ENCODE data around the gene SFSWAP.

Gene SFSWAP

GRCh38 chr12:131794061-131794460, 83.2 kb downstream of the SFSWAP start:
- Histone ChIP-seq H3K36me3 (ENCODE audit: control insufficient read depth, insufficient read depth, low read length) (peaks cover 38% of the 10 kb centered on the region), H3K27ac (ENCODE audit: low read depth, low read length) (no peak overlapping the region), H3K9ac (ENCODE audit: low read depth, low read length) (no peak overlapping the region), H3K4me1 (ENCODE audit: control insufficient read depth, insufficient read depth, low read length) (peaks cover 13% of the 10 kb centered on the region), H3K9me3 (ENCODE audit: control insufficient read depth, insufficient read depth, low read length) (no peaks in the 10 kb centered on the region), H3K27me3 (ENCODE audit: control insufficient read depth, insufficient read depth, low read length) (no peaks in the 10 kb centered on the region), H3K4me3 (ENCODE audit: low read depth, low read length) (no peak overlapping the region)

GRCh38 chr12:131794573-131794972, 83.7 kb downstream of the SFSWAP start:
- H3K9ac ChIP-seq (ENCODE audit: low read depth, low read length): no peak overlapping the region
- no peak overlapping the region for H3K27ac ChIP-seq (ENCODE audit: low read depth, low read length)
- H3K4me1 ChIP-seq (ENCODE audit: control insufficient read depth, insufficient read depth, low read length): peaks cover 13% of the 10 kb centered on the region
- peaks cover 42% of the 10 kb centered on the region for H3K36me3 ChIP-seq (ENCODE audit: control insufficient read depth, insufficient read depth, low read length)
- H3K9me3 ChIP-seq (ENCODE audit: control insufficient read depth, insufficient read depth, low read length): no peaks in the 10 kb centered on the region
- no peak overlapping the region for H3K4me3 ChIP-seq (ENCODE audit: low read depth, low read length)
- H3K27me3 ChIP-seq (ENCODE audit: control insufficient read depth, insufficient read depth, low read length): no peaks in the 10 kb centered on the region

- H3K4me3 ChIP-seq (ENCODE audit: low read depth, low read length): no peak overlapping the region
Measured at GRCh38 chr12:131795064-131795463, 84.2 kb downstream of the SFSWAP start.

GRCh38 chr12:131795690-131796410, 85.0 kb downstream of the SFSWAP start:
- H3K27ac ChIP-seq (ENCODE audit: low read depth, low read length): no peak overlapping the region
- peaks cover 13% of the 10 kb centered on the region for H3K4me1 ChIP-seq (ENCODE audit: control insufficient read depth, insufficient read depth, low read length)
- H3K36me3 ChIP-seq (ENCODE audit: control insufficient read depth, insufficient read depth, low read length): peaks cover 41% of the 10 kb centered on the region
- no peak overlapping the region for H3K4me3 ChIP-seq (ENCODE audit: low read depth, low read length)
- no peaks in the 10 kb centered on the region for H3K27me3 ChIP-seq (ENCODE audit: control insufficient read depth, insufficient read depth, low read length)
- H3K9ac ChIP-seq (ENCODE audit: low read depth, low read length): no peak overlapping the region
- H3K9me3 ChIP-seq (ENCODE audit: control insufficient read depth, insufficient read depth, low read length): no peaks in the 10 kb centered on the region

More at GRCh38 chr12:131795064-131795463, 84.2 kb downstream of the SFSWAP start:
- H3K36me3 ChIP-seq (ENCODE audit: control insufficient read depth, insufficient read depth, low read length): peaks cover 42% of the 10 kb centered on the region
- H3K27me3 ChIP-seq (ENCODE audit: control insufficient read depth, insufficient read depth, low read length): no peaks in the 10 kb centered on the region
- no peaks in the 10 kb centered on the region for H3K9me3 ChIP-seq (ENCODE audit: control insufficient read depth, insufficient read depth, low read length)
- no peak overlapping the region for H3K27ac ChIP-seq (ENCODE audit: low read depth, low read length)
- H3K9ac ChIP-seq (ENCODE audit: low read depth, low read length): no peak overlapping the region
- peaks cover 13% of the 10 kb centered on the region for H3K4me1 ChIP-seq (ENCODE audit: control insufficient read depth, insufficient read depth, low read length)

GRCh38 chr12:131796411-131796736, 85.5 kb downstream of the SFSWAP start:
- no peak overlapping the region for H3K4me3 ChIP-seq (ENCODE audit: low read depth, low read length)
- H3K27me3 ChIP-seq (ENCODE audit: control insufficient read depth, insufficient read depth, low read length): no peaks in the 10 kb centered on the region
- H3K9me3 ChIP-seq (ENCODE audit: control insufficient read depth, insufficient read depth, low read length): no peaks in the 10 kb centered on the region
- H3K9ac ChIP-seq (ENCODE audit: low read depth, low read length): no peak overlapping the region
- H3K36me3 ChIP-seq (ENCODE audit: control insufficient read depth, insufficient read depth, low read length): peaks cover 41% of the 10 kb centered on the region
- no peak overlapping the region for H3K27ac ChIP-seq (ENCODE audit: low read depth, low read length)
- peaks cover 13% of the 10 kb centered on the region for H3K4me1 ChIP-seq (ENCODE audit: control insufficient read depth, insufficient read depth, low read length)

GRCh38 chr12:131796754-131797587, 86.1 kb downstream of the SFSWAP start:
- Histone ChIP-seq H3K36me3 (ENCODE audit: control insufficient read depth, insufficient read depth, low read length) (peaks cover 41% of the 10 kb centered on the region), H3K27me3 (ENCODE audit: control insufficient read depth, insufficient read depth, low read length) (no peaks in the 10 kb centered on the region), H3K4me3 (ENCODE audit: low read depth, low read length) (no peak overlapping the region), H3K9me3 (ENCODE audit: control insufficient read depth, insufficient read depth, low read length) (no peaks in the 10 kb centered on the region), H3K9ac (ENCODE audit: low read depth, low read length) (no peak overlapping the region), H3K27ac (ENCODE audit: low read depth, low read length) (no peak overlapping the region), H3K4me1 (ENCODE audit: control insufficient read depth, insufficient read depth, low read length) (peaks cover 13% of the 10 kb centered on the region)

GRCh38 chr12:131797588-131797934, 86.7 kb downstream of the SFSWAP start:
- Histone ChIP-seq H3K4me3 (ENCODE audit: low read depth, low read length) (no peak overlapping the region), H3K27ac (ENCODE audit: low read depth, low read length) (no peak overlapping the region), H3K27me3 (ENCODE audit: control insufficient read depth, insufficient read depth, low read length) (no peaks in the 10 kb centered on the region), H3K9me3 (ENCODE audit: control insufficient read depth, insufficient read depth, low read length) (no peaks in the 10 kb centered on the region), H3K9ac (ENCODE audit: low read depth, low read length) (no peak overlapping the region), H3K36me3 (ENCODE audit: control insufficient read depth, insufficient read depth, low read length) (peaks cover 37% of the 10 kb centered on the region), H3K4me1 (ENCODE audit: control insufficient read depth, insufficient read depth, low read length) (peaks cover 13% of the 10 kb centered on the region)

- Histone ChIP-seq H3K4me3 (ENCODE audit: low read depth, low read length) (no peak overlapping the region), H3K4me1 (ENCODE audit: control insufficient read depth, insufficient read depth, low read length) (peaks cover 13% of the 10 kb centered on the region), H3K27me3 (ENCODE audit: control insufficient read depth, insufficient read depth, low read length) (no peaks in the 10 kb centered on the region), H3K36me3 (ENCODE audit: control insufficient read depth, insufficient read depth, low read length) (peaks cover 36% of the 10 kb centered on the region), H3K27ac (ENCODE audit: low read depth, low read length) (no peak overlapping the region), H3K9me3 (ENCODE audit: control insufficient read depth, insufficient read depth, low read length) (no peaks in the 10 kb centered on the region), H3K9ac (ENCODE audit: low read depth, low read length) (no peak overlapping the region)
Measured at GRCh38 chr12:131799195-131799594, 88.3 kb downstream of the SFSWAP start.

GRCh38 chr12:131799828-131800593, 89.1 kb downstream of the SFSWAP start:
- no peak overlapping the region for H3K4me3 ChIP-seq (ENCODE audit: low read depth, low read length)
- H3K27me3 ChIP-seq (ENCODE audit: control insufficient read depth, insufficient read depth, low read length): no peaks in the 10 kb centered on the region
- H3K9ac ChIP-seq (ENCODE audit: low read depth, low read length): no peak overlapping the region
- no peaks in the 10 kb centered on the region for H3K9me3 ChIP-seq (ENCODE audit: control insufficient read depth, insufficient read depth, low read length)
- H3K4me1 ChIP-seq (ENCODE audit: control insufficient read depth, insufficient read depth, low read length): peaks cover 12% of the 10 kb centered on the region
- peaks cover 36% of the 10 kb centered on the region for H3K36me3 ChIP-seq (ENCODE audit: control insufficient read depth, insufficient read depth, low read length)
- no peak overlapping the region for H3K27ac ChIP-seq (ENCODE audit: low read depth, low read length)

- Histone ChIP-seq H3K27me3 (ENCODE audit: control insufficient read depth, insufficient read depth, low read length) (no peaks in the 10 kb centered on the region), H3K4me1 (ENCODE audit: control insufficient read depth, insufficient read depth, low read length) (peaks cover 5% of the 10 kb centered on the region), H3K9me3 (ENCODE audit: control insufficient read depth, insufficient read depth, low read length) (no peaks in the 10 kb centered on the region), H3K4me3 (ENCODE audit: low read depth, low read length) (no peak overlapping the region), H3K36me3 (ENCODE audit: control insufficient read depth, insufficient read depth, low read length) (peaks cover 36% of the 10 kb centered on the region), H3K27ac (ENCODE audit: low read depth, low read length) (no peak overlapping the region), H3K9ac (ENCODE audit: low read depth, low read length) (no peak overlapping the region)
Measured at GRCh38 chr12:131800594-131801135, 89.8 kb downstream of the SFSWAP start.

Data from HUES48 (cell line).